Neuronal stem cell (in vitro differentiated cells): Measurements from ENCODE around the gene ZBTB45.
A peak's percentile ranks its signal among the peaks of the same experiment; 100 is the strongest.

Experiments
- DNase-seq: peaks from one replicate; pipeline ENCODE4 v3.0.0-alpha.2; 2013; ENCODE audit warnings: low spot score
- H2AFZ ChIP-seq: one replicate; pipeline ENCODE4 v1.6.1; 2013; ENCODE audit warnings: mild to moderate bottlenecking, low read length, inconsistent platforms
- H2AK5ac ChIP-seq: 2 replicates; pipeline ENCODE4 v1.6.1; 2013; ENCODE audit warnings: low read depth, mild to moderate bottlenecking, inconsistent platforms, low read length, moderate library complexity, mixed read lengths
- H2BK120ac ChIP-seq: 2 replicates; pipeline ENCODE4 v1.6.1; 2013; ENCODE audit warnings: low read depth, mild to moderate bottlenecking, inconsistent platforms, low read length, moderate library complexity, mixed read lengths
- H2BK12ac ChIP-seq: one replicate; pipeline ENCODE4 v1.6.1; 2013; ENCODE audit warnings: low read length, inconsistent platforms
- H2BK15ac ChIP-seq: 2 replicates; pipeline ENCODE4 v1.6.1; 2013; ENCODE audit warnings: mild to moderate bottlenecking, low read length, inconsistent platforms, mixed read lengths
- H2BK5ac ChIP-seq: one replicate; pipeline ENCODE4 v1.6.1; 2013; ENCODE audit warnings: inconsistent platforms, mild to moderate bottlenecking, low read length, moderate library complexity
- H3K14ac ChIP-seq: one replicate; pipeline ENCODE4 v1.6.1; 2013; ENCODE audit warnings: low read length, inconsistent platforms
- H3K18ac ChIP-seq: 2 replicates; pipeline ENCODE4 v1.6.1; 2013; ENCODE audit warnings: low read length, inconsistent platforms
- H3K23ac ChIP-seq: 2 replicates; pipeline ENCODE4 v1.6.1; 2013; ENCODE audit warnings: low read depth, mild to moderate bottlenecking, mixed read lengths, low read length, inconsistent platforms; ENCODE audit not compliant: poor library complexity
- H3K27ac ChIP-seq: replicated peaks from 3 replicates; pipeline ENCODE4 v1.5.1; 2013; ENCODE audit warnings: low read length, inconsistent platforms
- H3K27me3 ChIP-seq, 3 experiments: 2 replicates each; pipeline ENCODE4 v1.6.1; 2013; ENCODE audit warnings: low read length in 3 of 3, mild to moderate bottlenecking in 2 of 3, inconsistent platforms in 1 of 3, low read depth in 1 of 3, mixed read lengths in 1 of 3, moderate library complexity in 1 of 3; ENCODE audit not compliant: control insufficient read depth in 3 of 3, insufficient read depth in 3 of 3
- H3K36me3 ChIP-seq, 2 donors: replicated peaks in 1 of 2; 2 replicates each; pipeline ENCODE4 v1.6.1; 2013; ENCODE audit warnings: low read length in 2 of 2; ENCODE audit not compliant: control insufficient read depth in 2 of 2, insufficient read depth in 2 of 2
- H3K4ac ChIP-seq: 2 replicates; pipeline ENCODE4 v1.6.1; 2013; ENCODE audit warnings: inconsistent platforms, mild to moderate bottlenecking, low read length, moderate library complexity
- H3K4me1 ChIP-seq, 2 donors: 1 replicate in 1 of 2; 2 replicates in 1 of 2; pipeline ENCODE4 v1.6.1; 2013; ENCODE audit warnings: low read length in 2 of 2, low read depth in 1 of 2; ENCODE audit not compliant: control insufficient read depth in 2 of 2, insufficient read depth in 1 of 2
- H3K4me2 ChIP-seq: one replicate; pipeline ENCODE4 v1.6.1; 2013; ENCODE audit warnings: mild to moderate bottlenecking, low read length, inconsistent platforms; ENCODE audit not compliant: insufficient read depth, poor library complexity, severe bottlenecking
- H3K4me3 ChIP-seq, 2 donors: 2 replicates each; pipeline ENCODE4 v1.5.1; 2013; ENCODE audit warnings: low read length in 2 of 2, mild to moderate bottlenecking in 2 of 2, inconsistent platforms in 1 of 2, moderate library complexity in 1 of 2
- H3K79me1 ChIP-seq: one replicate; pipeline ENCODE4 v1.6.1; 2013; ENCODE audit warnings: low read depth, mild to moderate bottlenecking, inconsistent platforms, low read length, moderate library complexity
- H3K9ac ChIP-seq: one replicate; pipeline ENCODE4 v1.6.1; 2013; ENCODE audit warnings: mild to moderate bottlenecking, low read depth, low read length, inconsistent platforms; ENCODE audit not compliant: poor library complexity
- H3K9me3 ChIP-seq, 2 donors: replicated peaks in 1 of 2; 2 replicates each; pipeline versions ENCODE3 to v1.6.1; 2013; ENCODE audit warnings: low read length in 2 of 2, mild to moderate bottlenecking in 2 of 2, inconsistent platforms in 1 of 2, low read depth in 1 of 2, mixed read lengths in 1 of 2, moderate library complexity in 1 of 2; ENCODE audit not compliant: control insufficient read depth in 2 of 2, insufficient read depth in 1 of 2
- H4K8ac ChIP-seq: one replicate; pipeline ENCODE4 v1.6.1; 2013; ENCODE audit warnings: low read depth, mild to moderate bottlenecking, inconsistent platforms, low read length, moderate library complexity
- H4K91ac ChIP-seq: one replicate; pipeline ENCODE4 v1.6.1; 2013; ENCODE audit warnings: low read length, low read depth, mild to moderate bottlenecking, inconsistent platforms; ENCODE audit not compliant: poor library complexity
- WGBS, 2 donors: extraction: QIAGEN DNeasy Blood & Tissue Kit; methylation state at CpG; one replicate each; pipeline ENCODE4 v1.1.7; 2013; ENCODE audit warnings: missing lambda C conversion rate in 2 of 2, mixed read lengths in 1 of 2; ENCODE audit not compliant: insufficient read length in 2 of 2, insufficient replicate concordance in 1 of 2; ENCODE audit errors: extremely low coverage in 2 of 2; 5-methylcytosine and 5-hydroxymethylcytosine counted together

Gene ZBTB45

GRCh38 chr19:58474997-58475713 lies 44.5 kb downstream of the ZBTB45 start:
- Histone ChIP-seq H3K4me3 (peak overlapping the region; percentile 72 to 87), H3K4ac (no peak overlapping the region), H2BK5ac (peak overlapping the region; percentile 26), H3K9me3 (no peaks in the 10 kb centered on the region), H3K79me1 (no peaks in the 10 kb centered on the region), H3K27me3 (no peaks in the 10 kb centered on the region), H2BK15ac (no peak overlapping the region), H3K9ac (peak overlapping the region; percentile 79), H3K36me3 (peaks cover 10 to 59% of the 10 kb centered on the region in 2 donors), H3K14ac (peak overlapping the region; percentile 25), H3K23ac (peak overlapping the region; percentile 21), H4K8ac (no peak overlapping the region), H3K4me2 (peak overlapping the region; percentile 92), H2AK5ac (no peak overlapping the region), H2BK120ac (no peak overlapping the region), H4K91ac (no peak overlapping the region), H3K18ac (no peak overlapping the region), H3K4me1 (peaks cover 6 to 15% of the 10 kb centered on the region in 2 donors), H2BK12ac (no peak overlapping the region), H3K27ac (peak overlapping the region; percentile 89), H2AFZ (peak overlapping the region; percentile 90)
- no CpG with 5 or more reads among the region's 27 CpGs for WGBS, 2 donors
- DNase-seq: no peak

GRCh38 chr19:58474291-58474996 lies 45.2 kb downstream of the ZBTB45 start:
- Histone ChIP-seq H3K27me3 (no peaks in the 10 kb centered on the region), H3K4ac (no peak overlapping the region), H2BK12ac (no peak overlapping the region), H3K9ac (no peak overlapping the region), H3K18ac (no peak overlapping the region), H2AK5ac (no peak overlapping the region), H3K4me1 (peaks cover 6 to 15% of the 10 kb centered on the region in 2 donors), H3K36me3 (peaks cover 14 to 60% of the 10 kb centered on the region in 2 donors), H4K91ac (no peak overlapping the region), H3K9me3 (no peaks in the 10 kb centered on the region), H2BK15ac (no peak overlapping the region), H4K8ac (no peak overlapping the region), H2BK5ac (no peak overlapping the region), H3K4me2 (no peak overlapping the region), H2AFZ (no peak overlapping the region), H3K4me3 (no peak overlapping the region), H3K14ac (no peak overlapping the region), H2BK120ac (no peak overlapping the region), H3K23ac (no peak overlapping the region), H3K27ac (no peak overlapping the region), H3K79me1 (no peaks in the 10 kb centered on the region)
- DNase-seq: no peak
- WGBS, 2 donors: no CpG with 5 or more reads among the region's 12 CpGs

GRCh38 chr19:58473775-58474174 lies 45.8 kb downstream of the ZBTB45 start:
- no peak overlapping the region for H3K4me3 ChIP-seq
- H3K4ac ChIP-seq: no peak overlapping the region
- H3K23ac ChIP-seq: no peak overlapping the region
- H3K9ac ChIP-seq: no peak overlapping the region
- H3K4me1 ChIP-seq: peaks cover 6 to 15% of the 10 kb centered on the region in 2 donors
- H2BK12ac ChIP-seq: no peak overlapping the region
- H2AK5ac ChIP-seq: no peak overlapping the region
- H3K9me3 ChIP-seq: no peaks in the 10 kb centered on the region
- no peaks in the 10 kb centered on the region for H3K27me3 ChIP-seq
- H2BK15ac ChIP-seq: no peak overlapping the region
- H3K18ac ChIP-seq: no peak overlapping the region
- peaks cover 17 to 59% of the 10 kb centered on the region in 2 donors for H3K36me3 ChIP-seq
- H3K27ac ChIP-seq: no peak overlapping the region
- H4K91ac ChIP-seq: no peak overlapping the region
- H3K4me2 ChIP-seq: no peak overlapping the region
- no peak overlapping the region for H2BK5ac ChIP-seq
- no peaks in the 10 kb centered on the region for H3K79me1 ChIP-seq
- H2BK120ac ChIP-seq: no peak overlapping the region
- H2AFZ ChIP-seq: no peak overlapping the region
- no peak overlapping the region for H4K8ac ChIP-seq
- DNase-seq: no peak
- H3K14ac ChIP-seq: no peak overlapping the region

- H3K4me2 ChIP-seq: no peak overlapping the region
- DNase-seq: no peak
- H4K8ac ChIP-seq: no peak overlapping the region
- H3K18ac ChIP-seq: no peak overlapping the region
- H3K27me3 ChIP-seq: no peaks in the 10 kb centered on the region
- no peaks in the 10 kb centered on the region for H3K9me3 ChIP-seq
- no peak overlapping the region for H2BK5ac ChIP-seq
- peaks cover 5 to 16% of the 10 kb centered on the region in 2 donors for H3K4me1 ChIP-seq
- no peak overlapping the region for H2BK15ac ChIP-seq
- no peak overlapping the region for H3K4me3 ChIP-seq
- H3K4ac ChIP-seq: no peak overlapping the region
- H4K91ac ChIP-seq: no peak overlapping the region
- H2AK5ac ChIP-seq: no peak overlapping the region
- H2BK120ac ChIP-seq: no peak overlapping the region
- H2AFZ ChIP-seq: no peak overlapping the region
- no peak overlapping the region for H3K27ac ChIP-seq
- WGBS, 2 donors: no CpG with 5 or more reads among the region's 39 CpGs
- H3K14ac ChIP-seq: no peak overlapping the region
- H3K23ac ChIP-seq: no peak overlapping the region
- peaks cover 15 to 48% of the 10 kb centered on the region in 2 donors for H3K36me3 ChIP-seq
- no peak overlapping the region for H2BK12ac ChIP-seq
- H3K79me1 ChIP-seq: no peaks in the 10 kb centered on the region
- no peak overlapping the region for H3K9ac ChIP-seq
Observed at GRCh38 chr19:58471736-58472135, 47.9 kb downstream of the ZBTB45 start.
